Gastroesophageal sphincter (tissue), 3 donors: Measurements from ENCODE around the gene TMCO4.

ENCODE experiments used
- POLR2AphosphoS5 ChIP-seq: sonication (generic); formaldehyde crosslinking; IDR thresholded peaks from one replicate; pipeline ENCODE4 v1.6.1; 2017; ENCODE audit warnings: antibody characterized with exemption
- TF ChIP-seq, protein P1 (sequence below), 4 experiments: fragments of 200-600 bp in 2 of 4; fragments of 450-650 bp in 2 of 4; sonication (generic) in 1 of 4; IDR thresholded peaks; one replicate each; pipeline ENCODE4 v1.5.1; 2017 to 2019; ENCODE audit warnings: antibody characterized with exemption in 4 of 4, mild to moderate bottlenecking in 2 of 4, moderate library complexity in 2 of 4

DNA sequence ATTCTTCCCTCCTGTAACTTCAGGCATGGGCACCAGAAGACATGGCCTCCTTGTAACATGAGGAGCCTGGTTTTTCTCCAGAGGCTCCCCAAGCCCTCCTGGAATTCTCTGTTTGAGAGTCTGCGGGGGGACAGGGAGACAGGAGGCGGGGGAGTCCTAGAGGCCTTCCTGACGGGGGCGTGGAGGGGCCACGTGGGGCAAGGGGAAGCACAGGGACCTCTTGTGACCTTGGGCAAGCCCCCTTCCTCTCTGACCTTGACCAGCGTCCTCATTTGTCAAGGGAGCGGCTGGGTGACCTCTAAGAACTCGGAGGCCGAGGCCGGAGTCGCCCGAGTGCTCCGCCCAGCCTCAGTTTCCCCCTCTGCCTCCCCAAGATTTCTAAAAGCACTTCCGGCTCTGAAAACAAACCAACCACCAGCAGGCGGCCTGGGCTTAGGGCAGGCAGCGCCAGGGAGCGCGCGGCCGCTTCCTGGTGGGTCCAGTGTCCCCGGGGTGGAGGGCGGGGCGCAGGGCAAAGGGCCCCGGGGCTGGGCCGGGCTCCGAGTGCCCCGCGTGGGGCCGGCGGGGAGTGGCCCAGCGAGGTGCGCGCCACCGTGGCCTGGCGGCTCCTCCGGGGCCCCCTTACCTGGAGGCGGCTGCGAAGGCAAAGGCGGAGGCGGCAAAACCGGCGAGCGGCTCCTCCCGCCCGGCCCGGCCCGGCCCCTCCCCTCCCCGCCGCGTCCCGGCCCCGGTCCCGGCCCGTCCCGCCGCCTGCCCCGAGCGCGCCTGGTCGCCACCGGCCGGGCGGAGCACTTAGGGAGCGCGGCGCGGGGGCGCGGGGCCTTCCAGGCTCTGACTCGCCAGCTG is at the start of gene TMCO4:
- TF ChIP-seq, protein P1, sequence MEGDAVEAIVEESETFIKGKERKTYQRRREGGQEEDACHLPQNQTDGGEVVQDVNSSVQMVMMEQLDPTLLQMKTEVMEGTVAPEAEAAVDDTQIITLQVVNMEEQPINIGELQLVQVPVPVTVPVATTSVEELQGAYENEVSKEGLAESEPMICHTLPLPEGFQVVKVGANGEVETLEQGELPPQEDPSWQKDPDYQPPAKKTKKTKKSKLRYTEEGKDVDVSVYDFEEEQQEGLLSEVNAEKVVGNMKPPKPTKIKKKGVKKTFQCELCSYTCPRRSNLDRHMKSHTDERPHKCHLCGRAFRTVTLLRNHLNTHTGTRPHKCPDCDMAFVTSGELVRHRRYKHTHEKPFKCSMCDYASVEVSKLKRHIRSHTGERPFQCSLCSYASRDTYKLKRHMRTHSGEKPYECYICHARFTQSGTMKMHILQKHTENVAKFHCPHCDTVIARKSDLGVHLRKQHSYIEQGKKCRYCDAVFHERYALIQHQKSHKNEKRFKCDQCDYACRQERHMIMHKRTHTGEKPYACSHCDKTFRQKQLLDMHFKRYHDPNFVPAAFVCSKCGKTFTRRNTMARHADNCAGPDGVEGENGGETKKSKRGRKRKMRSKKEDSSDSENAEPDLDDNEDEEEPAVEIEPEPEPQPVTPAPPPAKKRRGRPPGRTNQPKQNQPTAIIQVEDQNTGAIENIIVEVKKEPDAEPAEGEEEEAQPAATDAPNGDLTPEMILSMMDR (IDR thresholded peaks at IDR 0.05) = peak in 3 of 4 experiments; percentile 47 to 58 (median 52)
- TF ChIP-seq POLR2AphosphoS5 = no peak
